Adrenal gland (tissue), 5 donors: ENCODE data around the gene IL1RAPL2.

Source experiments
- POLR2A ChIP-seq, 2 donors: fragments of 450-650 bp; IDR thresholded peaks; one replicate each; pipeline ENCODE4 v1.6.1; 2017; ENCODE audit warnings: antibody characterized with exemption in 2 of 2, mild to moderate bottlenecking in 2 of 2, moderate library complexity in 1 of 2
- TF ChIP-seq, protein P1 (sequence below), 6 experiments: fragments of 450-650 bp in 4 of 6; fragments of 200-600 bp in 2 of 6; sonication (generic) in 1 of 6; IDR thresholded peaks; 1 replicate in 5 of 6; 2 replicates in 1 of 6; pipeline versions ENCODE4 v1.5.1 to v1.8.0; 2016 to 2021; ENCODE audit warnings: antibody characterized with exemption in 6 of 6, mild to moderate bottlenecking in 2 of 6, moderate library complexity in 1 of 6
- donor health status: DM: no; HTN: no; CAD: no.

DNA sequence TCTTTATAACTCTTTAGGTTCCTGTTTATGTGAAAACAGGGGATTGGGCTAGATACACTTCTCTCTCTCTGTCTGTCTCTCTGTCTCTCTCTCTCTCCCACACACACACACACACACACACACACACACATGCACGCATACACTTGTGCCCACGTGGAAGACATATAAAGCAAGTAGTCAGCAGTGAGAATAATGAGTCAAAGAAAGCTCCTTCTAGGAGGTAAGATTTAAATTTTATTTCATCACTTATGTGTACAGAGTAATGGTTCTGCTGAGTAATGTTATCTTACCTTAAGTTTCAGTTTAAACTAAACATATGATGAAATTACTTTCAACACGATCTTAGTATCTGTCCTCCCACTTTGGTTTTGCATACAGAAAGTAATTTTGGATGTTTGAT, 897.5 kb downstream of the IL1RAPL2 start:
- TF ChIP-seq, protein P1, sequence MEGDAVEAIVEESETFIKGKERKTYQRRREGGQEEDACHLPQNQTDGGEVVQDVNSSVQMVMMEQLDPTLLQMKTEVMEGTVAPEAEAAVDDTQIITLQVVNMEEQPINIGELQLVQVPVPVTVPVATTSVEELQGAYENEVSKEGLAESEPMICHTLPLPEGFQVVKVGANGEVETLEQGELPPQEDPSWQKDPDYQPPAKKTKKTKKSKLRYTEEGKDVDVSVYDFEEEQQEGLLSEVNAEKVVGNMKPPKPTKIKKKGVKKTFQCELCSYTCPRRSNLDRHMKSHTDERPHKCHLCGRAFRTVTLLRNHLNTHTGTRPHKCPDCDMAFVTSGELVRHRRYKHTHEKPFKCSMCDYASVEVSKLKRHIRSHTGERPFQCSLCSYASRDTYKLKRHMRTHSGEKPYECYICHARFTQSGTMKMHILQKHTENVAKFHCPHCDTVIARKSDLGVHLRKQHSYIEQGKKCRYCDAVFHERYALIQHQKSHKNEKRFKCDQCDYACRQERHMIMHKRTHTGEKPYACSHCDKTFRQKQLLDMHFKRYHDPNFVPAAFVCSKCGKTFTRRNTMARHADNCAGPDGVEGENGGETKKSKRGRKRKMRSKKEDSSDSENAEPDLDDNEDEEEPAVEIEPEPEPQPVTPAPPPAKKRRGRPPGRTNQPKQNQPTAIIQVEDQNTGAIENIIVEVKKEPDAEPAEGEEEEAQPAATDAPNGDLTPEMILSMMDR (IDR thresholded peaks at IDR 0.05), result no peak
- TF ChIP-seq POLR2A (IDR thresholded peaks at IDR 0.05), result no peak
